ENCODE data around the gene NACA2.

GRCh38 chr17:61631800-61632199 is 40.8 kb upstream of the NACA2 start:
- TF ChIP-seq CTCF (IDR thresholded peaks at IDR 0.05) (no peak), POLR2A (IDR thresholded peaks at IDR 0.05) (no peak)
